NCI-H2171 treated with DMSO at 0.1 percent for 48 hours (cell line): ENCODE results near the gene FAM241A.
"Not testable (repeated sequence)": the region's sequence is repeated elsewhere in the genome, so short reads cannot be mapped to it uniquely, and the experiment has no call there.

Source experiments
- DNase-seq: peaks from one replicate; lab custom pipeline; 2025; lab: John Stamatoyannopoulos, UW

Gene FAM241A

DNA sequence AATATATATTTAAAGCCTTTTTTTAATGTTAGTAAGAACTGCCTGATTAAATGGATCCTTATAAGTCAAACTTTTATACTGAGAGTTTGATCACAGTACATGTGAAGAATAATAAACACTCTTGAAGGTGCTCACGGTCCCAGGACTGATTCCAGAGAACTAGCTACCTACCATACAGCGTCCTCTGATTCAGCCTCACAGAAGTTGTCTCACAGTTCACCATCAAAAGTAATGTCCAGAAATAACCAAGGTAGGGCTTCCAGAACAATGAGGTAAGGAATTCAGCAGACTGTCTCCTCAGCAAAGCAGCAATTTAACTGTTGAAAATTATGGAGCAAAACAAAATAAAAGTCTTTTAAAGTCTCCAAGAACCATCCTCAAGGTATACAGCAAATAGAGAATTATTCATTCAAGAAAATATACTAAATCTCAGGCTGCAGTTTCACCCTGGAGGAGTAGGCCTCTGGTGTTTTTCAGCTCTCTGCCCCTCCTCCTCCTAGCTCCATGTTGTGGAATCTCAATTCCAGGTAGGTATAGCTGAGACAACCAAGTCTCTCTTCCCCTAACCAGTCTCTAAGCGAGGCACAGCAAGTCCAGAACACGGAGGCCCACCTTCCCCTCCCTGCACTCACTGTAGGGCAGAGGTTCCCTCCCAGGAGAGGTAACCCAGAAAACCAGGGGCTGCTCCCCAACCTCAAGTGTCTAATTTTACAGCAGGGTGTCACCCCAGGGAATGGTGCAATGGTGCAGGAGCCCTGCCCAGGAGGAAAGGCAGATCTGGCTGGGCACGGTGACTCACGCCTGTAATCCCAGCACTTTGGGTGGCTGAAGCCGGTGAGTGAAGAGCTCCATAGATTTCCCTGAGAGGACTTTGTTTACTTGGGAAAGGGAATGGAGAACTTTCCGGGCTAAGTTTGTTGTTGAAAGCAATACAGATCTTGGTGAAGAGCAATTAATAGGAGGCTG lies 28.6 kb downstream of the FAM241A start:
- no peak for DNase-seq

- no peak for DNase-seq
Observed at GRCh38 chr4:112175840-112176239, 30.6 kb downstream of the FAM241A start.

DNA sequence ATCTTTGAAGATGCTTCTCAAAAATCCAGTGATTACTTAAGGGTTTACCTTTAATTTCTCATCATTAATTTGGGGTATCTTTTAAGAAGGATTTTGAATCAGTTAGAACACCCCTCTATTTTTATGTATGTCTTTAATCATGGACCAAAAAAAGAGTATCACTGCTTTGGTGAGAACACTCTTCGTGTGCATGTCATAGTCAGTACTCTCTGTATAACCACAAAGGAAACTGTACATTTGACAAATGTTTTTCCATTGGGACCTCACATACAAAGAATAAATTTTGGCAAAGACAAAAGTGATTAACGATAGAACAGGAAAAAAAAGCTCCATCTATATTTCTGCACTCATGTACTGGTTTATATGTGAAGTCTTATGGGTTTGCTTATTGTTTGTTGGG lies 31.3 kb downstream of the FAM241A start:
- no peak for DNase-seq

- not testable (repeated sequence) for DNase-seq
Observed at GRCh38 chr4:112178741-112179140, 33.5 kb downstream of the FAM241A start.

DNA sequence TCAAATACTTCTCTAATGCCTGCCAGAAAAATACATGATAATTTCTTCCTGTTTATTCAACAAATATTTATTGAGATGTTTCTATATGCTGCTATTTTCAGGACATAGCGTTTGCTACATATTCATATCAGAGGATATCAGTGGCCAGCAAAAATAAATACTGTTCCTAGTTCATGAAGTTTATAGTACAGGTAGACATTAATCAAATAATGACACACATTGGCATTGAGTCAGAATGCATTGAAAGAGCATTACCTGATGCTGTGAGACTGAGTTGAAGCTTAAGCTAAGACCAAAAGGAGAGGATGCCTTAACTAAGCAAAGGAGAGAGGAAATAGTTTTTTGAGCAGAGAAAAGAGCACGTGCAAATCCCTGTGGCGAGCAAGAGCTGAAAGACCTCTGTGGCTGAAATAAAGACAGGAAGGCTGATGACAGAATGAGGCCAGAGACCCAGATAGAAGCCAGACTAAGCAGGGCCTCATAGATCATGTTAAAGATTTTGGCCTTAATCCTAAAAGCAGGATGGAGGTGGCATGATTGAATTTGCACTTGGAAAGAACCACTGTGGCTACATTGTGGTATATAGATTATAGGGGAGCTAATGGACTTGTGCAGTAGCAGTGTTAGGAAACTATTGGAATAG lies 36.2 kb downstream of the FAM241A start:
- no peak for DNase-seq

GRCh38 chr4:112182604-112183003 lies 37.4 kb downstream of the FAM241A start:
- no peak for DNase-seq

GRCh38 chr4:112183252-112183651 lies 38.0 kb downstream of the FAM241A start:
- DNase-seq = no peak

GRCh38 chr4:112184438-112184837 lies 39.2 kb downstream of the FAM241A start:
- no peak for DNase-seq

DNA sequence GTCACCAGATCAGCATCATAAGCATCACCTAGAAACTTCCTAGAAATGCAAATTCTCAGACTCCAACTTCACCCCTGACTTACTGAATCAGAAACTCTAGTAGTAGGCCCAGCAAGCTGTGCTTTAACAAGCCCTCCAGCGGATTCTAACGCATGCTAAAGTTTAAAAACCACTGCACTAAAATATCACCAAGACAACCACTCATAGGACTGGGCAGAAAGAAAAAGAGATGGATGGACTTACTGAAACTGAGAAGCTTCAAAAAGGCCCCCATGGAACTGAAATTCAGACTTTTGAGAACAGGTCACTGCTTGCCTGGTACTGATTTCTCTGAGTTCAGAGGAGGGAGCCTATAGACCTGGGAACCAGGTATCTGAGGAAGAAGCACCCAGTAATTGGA lies 40.1 kb downstream of the FAM241A start:
- no peak for DNase-seq

DNA sequence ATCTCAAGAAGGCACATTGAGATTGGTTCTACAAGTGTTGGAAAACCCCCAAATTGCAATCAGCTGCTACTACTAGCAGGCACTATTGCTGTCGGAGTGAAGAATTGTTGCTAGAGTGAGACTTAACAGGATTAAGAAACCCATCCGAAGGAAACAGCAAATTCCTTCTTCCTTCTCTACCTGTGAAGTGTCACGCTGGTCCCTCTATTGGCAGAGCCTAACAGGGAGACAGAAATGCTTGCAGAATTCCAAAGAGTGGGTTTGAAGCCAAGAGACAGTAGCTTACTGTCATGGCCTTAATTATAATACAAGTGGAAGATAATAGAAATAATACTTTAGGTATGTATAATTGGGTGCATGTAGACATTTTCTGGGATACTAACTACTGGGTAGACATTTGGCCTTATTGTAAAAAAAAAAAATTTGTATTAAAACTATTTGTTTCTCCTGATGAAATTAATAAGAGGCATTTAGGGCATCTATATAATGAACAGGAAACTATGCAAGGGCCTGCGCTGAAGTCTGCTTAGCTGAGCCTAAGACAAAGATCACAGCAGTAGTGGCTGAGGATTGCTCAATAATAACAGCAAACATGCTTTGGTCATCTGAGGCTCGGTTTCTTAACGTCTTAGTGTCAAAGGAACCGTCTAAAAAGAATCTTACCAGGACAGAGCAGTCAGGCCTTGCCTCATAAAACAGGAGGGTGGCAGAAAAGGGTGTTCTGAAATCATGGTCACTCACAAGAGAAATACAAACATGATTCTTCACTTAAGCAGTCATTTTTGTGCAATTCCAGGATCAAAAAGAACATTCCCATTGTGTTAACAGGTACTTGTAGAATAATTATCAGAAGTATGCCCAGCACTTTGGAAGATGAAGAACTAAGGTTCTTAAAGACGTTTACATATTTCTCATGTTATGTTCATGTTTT lies 40.8 kb downstream of the FAM241A start:
- DNase-seq = no peak

DNA sequence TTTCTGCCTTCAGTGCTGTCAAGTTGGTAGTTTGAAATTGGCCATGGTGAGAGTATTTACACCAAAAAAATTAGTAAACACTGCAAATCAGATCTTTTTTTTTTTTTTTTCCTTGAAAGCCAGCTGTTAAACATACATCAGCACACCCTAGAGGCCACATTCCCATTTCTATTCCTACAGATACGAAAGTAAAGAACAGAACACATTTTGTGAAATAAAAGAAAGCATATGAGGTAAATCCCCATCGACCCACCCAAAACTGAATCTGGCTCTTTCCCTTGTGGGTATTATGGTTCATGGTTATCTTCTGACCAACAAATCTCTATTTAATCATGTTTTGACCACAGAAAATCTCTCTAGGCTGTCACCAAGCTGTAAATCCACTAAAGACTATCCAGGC lies 44.5 kb downstream of the FAM241A start:
- DNase-seq = peak; percentile 24

DNA sequence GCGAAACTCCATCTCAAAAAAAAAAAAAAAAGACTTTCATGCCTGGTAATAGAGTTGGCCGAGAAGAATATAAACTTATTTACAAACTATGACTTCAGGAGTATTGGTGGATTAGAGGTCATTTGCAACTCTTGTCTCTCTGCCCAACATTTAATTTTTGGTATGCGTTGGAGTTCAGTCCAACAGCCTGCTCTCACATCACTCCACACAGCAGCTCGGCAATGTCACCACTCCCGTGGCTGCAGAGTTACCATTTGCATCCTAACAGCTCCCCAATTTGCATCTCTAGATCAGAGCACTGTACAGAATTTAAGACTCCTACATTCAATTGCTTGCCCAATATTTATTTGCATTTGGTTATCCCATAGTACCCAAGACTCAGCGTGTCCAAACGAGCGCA lies 45.4 kb downstream of the FAM241A start:
- DNase-seq = no peak

DNA sequence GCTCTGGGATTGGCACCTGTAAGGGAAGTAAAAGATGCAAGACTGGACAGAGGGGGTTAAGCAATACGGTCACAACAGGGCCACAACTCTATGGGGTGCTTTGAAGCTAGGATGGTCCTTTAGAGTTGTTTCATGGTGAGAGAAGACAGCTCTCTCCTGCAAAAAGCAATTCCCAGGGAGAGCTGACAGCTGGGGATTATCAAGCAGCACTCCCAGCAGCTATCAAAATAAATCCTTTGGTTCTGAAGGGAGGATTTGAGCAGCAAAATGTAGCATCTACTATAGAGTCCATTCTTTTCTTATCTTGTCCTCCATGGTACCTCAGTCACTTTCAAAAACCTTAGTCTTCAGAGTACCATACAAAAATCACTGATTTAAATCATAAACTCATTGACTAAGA lies 51.2 kb downstream of the FAM241A start:
- DNase-seq = no peak

DNA sequence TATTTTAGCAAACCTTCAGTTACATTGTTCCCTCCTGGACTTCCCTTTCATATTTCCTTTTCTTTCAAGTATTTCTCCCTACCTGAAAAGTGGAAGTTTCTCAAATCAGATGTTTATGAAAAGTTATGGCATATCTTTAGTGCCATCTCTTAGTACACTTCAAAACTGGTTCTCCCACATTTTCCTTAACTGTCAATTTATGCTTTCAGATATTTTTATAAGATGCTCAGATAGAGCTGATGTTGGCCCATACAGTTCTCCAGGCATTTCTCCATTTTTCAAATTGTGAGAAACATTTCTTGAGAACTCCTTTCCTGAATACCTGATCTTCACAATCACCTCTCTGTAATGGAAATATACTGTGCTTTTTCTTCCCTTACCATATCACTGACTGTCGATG lies 53.8 kb downstream of the FAM241A start:
- DNase-seq = no peak

GRCh38 chr4:112201915-112202505 lies 56.8 kb downstream of the FAM241A start:
- DNase-seq = no peak

- no peak for DNase-seq
Observed at GRCh38 chr4:112203593-112203992, 58.3 kb downstream of the FAM241A start.

- DNase-seq = no peak
Observed at GRCh38 chr4:112206431-112206830, 61.2 kb downstream of the FAM241A start.

- not testable (repeated sequence) for DNase-seq
Observed at GRCh38 chr4:112208137-112209095, 63.2 kb downstream of the FAM241A start.

DNA sequence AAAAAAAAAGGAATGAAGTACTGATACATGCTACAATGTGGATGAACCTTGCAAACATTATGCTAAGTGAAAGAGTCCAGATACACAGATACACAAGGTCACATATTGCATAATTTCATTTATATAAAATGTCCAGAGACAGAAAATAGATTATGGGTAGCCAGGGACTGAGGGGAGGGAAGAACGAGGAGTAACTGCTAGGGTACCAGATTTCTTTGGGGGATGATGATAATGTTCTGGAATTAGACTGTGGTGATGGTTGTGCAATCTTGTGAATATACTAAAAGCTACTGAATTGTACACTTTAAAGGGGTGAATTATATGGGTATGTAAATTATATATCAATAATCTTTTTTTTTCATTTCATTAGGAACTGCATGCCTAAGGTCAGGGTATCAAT lies 65.5 kb downstream of the FAM241A start:
- DNase-seq = no peak

DNA sequence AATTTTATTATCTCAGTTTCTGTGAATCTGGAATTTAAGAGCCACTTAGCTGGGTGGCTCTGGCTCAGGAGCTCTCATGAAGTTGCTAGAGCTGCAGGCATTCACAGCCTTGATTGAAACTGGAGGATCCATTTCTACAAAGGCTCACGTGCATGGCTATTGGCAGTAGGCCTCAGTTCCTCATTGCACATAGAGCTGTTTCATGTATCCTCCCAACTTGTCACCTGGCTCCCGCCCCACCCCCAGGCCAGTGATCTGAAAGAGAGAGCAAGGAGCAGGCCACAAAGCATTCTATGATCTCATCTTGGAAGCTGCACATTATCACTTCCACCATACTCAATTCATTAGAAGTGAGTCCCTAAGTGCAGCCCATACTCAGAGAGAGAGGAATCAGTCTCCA lies 67.8 kb downstream of the FAM241A start:
- DNase-seq = no peak

DNA sequence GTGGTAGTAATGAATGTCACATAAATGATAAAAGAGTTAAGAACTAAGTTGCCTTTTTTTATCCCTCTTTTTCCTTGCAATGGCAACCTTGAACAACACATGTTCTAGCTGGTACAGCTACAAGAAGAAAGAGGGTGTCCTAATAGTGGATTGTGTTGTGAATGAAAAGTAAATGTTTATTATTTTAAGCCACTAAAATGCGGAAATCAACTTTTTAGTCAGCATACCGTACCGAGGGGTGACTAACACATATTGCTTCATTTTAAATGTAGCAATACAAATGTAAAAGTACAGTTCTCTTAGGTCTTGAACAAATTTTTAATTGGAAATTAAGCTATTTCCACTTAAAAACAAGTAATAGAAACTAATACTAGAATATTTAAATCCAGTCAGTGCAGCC lies 68.6 kb downstream of the FAM241A start:
- DNase-seq = no peak
